Endothelial cell (in vitro differentiated cells): ENCODE results near the gene RHOT1. TPM values are rescaled to one million over a fixed set of nuclear protein-coding genes. Genes with fewer than 3 reads are reported as not detected.
A peak's percentile ranks its signal among the peaks of the same experiment; 100 is the strongest.

Experiments used
- DNase-seq: peaks from one replicate; pipeline ENCODE4 v3.0.0; 2021; ENCODE audit warnings: low spot score
- H3K27ac Mint-ChIP-seq: one replicate; pipeline ENCODE4 v1.8.0; 2021; ENCODE audit warnings: mixed read lengths, inconsistent platforms; ENCODE audit not compliant: unreplicated experiment
- H3K27me3 Mint-ChIP-seq: one replicate; pipeline ENCODE4 v1.8.0; 2021; ENCODE audit warnings: mild to moderate bottlenecking, moderate library complexity, mixed read lengths, inconsistent platforms; ENCODE audit not compliant: unreplicated experiment
- H3K36me3 Mint-ChIP-seq: one replicate; pipeline ENCODE4 v1.8.0; 2021; ENCODE audit warnings: mild to moderate bottlenecking, low read depth, mixed read lengths, inconsistent platforms; ENCODE audit not compliant: unreplicated experiment
- H3K4me1 Mint-ChIP-seq: one replicate; pipeline ENCODE4 v1.8.0; 2021; ENCODE audit warnings: mild to moderate bottlenecking, mixed read lengths, inconsistent platforms; ENCODE audit not compliant: unreplicated experiment
- H3K4me3 Mint-ChIP-seq: one replicate; pipeline ENCODE4 v1.8.0; 2021; ENCODE audit warnings: mild to moderate bottlenecking, mixed read lengths, inconsistent platforms; ENCODE audit not compliant: unreplicated experiment
- H3K9me3 Mint-ChIP-seq: one replicate; pipeline ENCODE4 v1.8.0; 2021; ENCODE audit warnings: mixed read lengths, inconsistent platforms; ENCODE audit not compliant: unreplicated experiment
- total RNA-seq: library from RNA; stranded (reverse); fragmentation: NEBNext Ultra II Directional; extraction: Animal tissue kit (Norgen Biotek cat#: 25700); gene quantifications from one replicate; pipeline ENCODE4 v1.2.1, GENCODE V29; 2021; ENCODE audit not compliant: unreplicated experiment
- TF ChIP-seq, protein P1 (sequence below): fragments of 200-600 bp; sonication (generic); IDR thresholded peaks from one replicate; pipeline ENCODE4 v1.5.0; 2021; ENCODE audit warnings: antibody characterized with exemption; ENCODE audit not compliant: unreplicated experiment

The RHOT1 gene
- total RNA-seq, 1 donor from 2014 or later = 21.4 TPM

GRCh38 chr17:32264140-32264799, 122.0 kb downstream of the RHOT1 start:
- TF ChIP-seq, protein P1, sequence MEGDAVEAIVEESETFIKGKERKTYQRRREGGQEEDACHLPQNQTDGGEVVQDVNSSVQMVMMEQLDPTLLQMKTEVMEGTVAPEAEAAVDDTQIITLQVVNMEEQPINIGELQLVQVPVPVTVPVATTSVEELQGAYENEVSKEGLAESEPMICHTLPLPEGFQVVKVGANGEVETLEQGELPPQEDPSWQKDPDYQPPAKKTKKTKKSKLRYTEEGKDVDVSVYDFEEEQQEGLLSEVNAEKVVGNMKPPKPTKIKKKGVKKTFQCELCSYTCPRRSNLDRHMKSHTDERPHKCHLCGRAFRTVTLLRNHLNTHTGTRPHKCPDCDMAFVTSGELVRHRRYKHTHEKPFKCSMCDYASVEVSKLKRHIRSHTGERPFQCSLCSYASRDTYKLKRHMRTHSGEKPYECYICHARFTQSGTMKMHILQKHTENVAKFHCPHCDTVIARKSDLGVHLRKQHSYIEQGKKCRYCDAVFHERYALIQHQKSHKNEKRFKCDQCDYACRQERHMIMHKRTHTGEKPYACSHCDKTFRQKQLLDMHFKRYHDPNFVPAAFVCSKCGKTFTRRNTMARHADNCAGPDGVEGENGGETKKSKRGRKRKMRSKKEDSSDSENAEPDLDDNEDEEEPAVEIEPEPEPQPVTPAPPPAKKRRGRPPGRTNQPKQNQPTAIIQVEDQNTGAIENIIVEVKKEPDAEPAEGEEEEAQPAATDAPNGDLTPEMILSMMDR = peak; percentile 18
- Mint-ChIP-seq H3K9me3 (no peaks in the 10 kb centered on the region), H3K27ac (no peak overlapping the region), H3K4me3 (peak overlapping the region; percentile 76), H3K27me3 (peaks cover 21% of the 10 kb centered on the region), H3K36me3 (peaks cover 5% of the 10 kb centered on the region), H3K4me1 (peaks cover 21% of the 10 kb centered on the region)
- DNase-seq = no peak

- H3K9me3 Mint-ChIP-seq = no peaks in the 10 kb centered on the region
- DNase-seq = no peak
- TF ChIP-seq, protein P1 = no peak
- peak overlapping the region; percentile 90 for H3K4me3 Mint-ChIP-seq
- H3K27ac Mint-ChIP-seq = no peak overlapping the region
- peaks cover 21% of the 10 kb centered on the region for H3K4me1 Mint-ChIP-seq
- H3K36me3 Mint-ChIP-seq = peaks cover 5% of the 10 kb centered on the region
- peaks cover 21% of the 10 kb centered on the region for H3K27me3 Mint-ChIP-seq
These were observed 122.5 kb downstream of the RHOT1 start for GRCh38 chr17:32264823-32265191.

- H3K27me3 Mint-ChIP-seq = peaks cover 21% of the 10 kb centered on the region
- TF ChIP-seq, protein P1 = no peak
- DNase-seq = no peak
These were observed 123.1 kb downstream of the RHOT1 start, which contains the start of gene RHBDL3 for GRCh38 chr17:32265192-32265923. TSS of gene RHBDL3 (plus strand) at chr17:32265832. CDS start at chr17:32266190, 358 bp downstream.

GRCh38 chr17:32266051-32266388, 123.7 kb downstream of the RHOT1 start:
- TF ChIP-seq, protein P1 = no peak
- peaks cover 21% of the 10 kb centered on the region for H3K27me3 Mint-ChIP-seq
- H3K4me3 Mint-ChIP-seq = no peak overlapping the region
- no peak overlapping the region for H3K27ac Mint-ChIP-seq
- no peak for DNase-seq
- peaks cover 5% of the 10 kb centered on the region for H3K36me3 Mint-ChIP-seq
- peaks cover 21% of the 10 kb centered on the region for H3K4me1 Mint-ChIP-seq
- H3K9me3 Mint-ChIP-seq = no peaks in the 10 kb centered on the region

More at GRCh38 chr17:32265192-32265923, 123.1 kb downstream of the RHOT1 start, which contains the start of gene RHBDL3:
- Mint-ChIP-seq H3K9me3 (no peaks in the 10 kb centered on the region), H3K27ac (no peak within 1 kb of the TSS), H3K36me3 (peaks cover 5% of the 10 kb centered on the region), H3K4me3 (peak within 1 kb of the TSS; percentile 90), H3K4me1 (peaks cover 21% of the 10 kb centered on the region)
